GOT3 (cell line): ENCODE data around the gene NPS.

Experiments
- DNase-seq: peaks from one replicate; lab custom pipeline; 2025; ENCODE audit warnings: mixed read lengths; lab: John Stamatoyannopoulos, UW

NPS gene

DNA sequence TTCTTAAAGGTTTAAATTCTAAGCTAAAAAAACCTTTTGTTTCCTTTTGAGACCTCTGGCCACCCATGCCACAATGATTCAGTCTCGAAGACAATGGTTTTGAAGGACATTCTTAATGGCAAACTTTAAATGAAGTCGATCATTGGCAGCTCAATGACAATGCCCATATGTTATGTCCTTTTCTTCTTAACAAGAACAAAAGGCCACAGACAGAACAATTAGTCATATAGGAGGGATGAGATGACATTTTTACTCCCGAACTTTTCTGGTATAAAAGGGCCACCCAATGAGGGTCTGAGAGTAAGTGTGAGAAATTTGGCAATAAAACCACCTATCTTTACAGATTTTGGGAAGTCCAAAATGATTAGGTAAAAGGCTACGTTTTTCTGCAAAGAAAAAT, at the start of gene NPS:
TSS of gene NPS (plus strand) at position 301 of the 400 bp plus-strand sequence. CDS start at position 361, 60 bp downstream.
- DNase-seq, result no peak

DNA sequence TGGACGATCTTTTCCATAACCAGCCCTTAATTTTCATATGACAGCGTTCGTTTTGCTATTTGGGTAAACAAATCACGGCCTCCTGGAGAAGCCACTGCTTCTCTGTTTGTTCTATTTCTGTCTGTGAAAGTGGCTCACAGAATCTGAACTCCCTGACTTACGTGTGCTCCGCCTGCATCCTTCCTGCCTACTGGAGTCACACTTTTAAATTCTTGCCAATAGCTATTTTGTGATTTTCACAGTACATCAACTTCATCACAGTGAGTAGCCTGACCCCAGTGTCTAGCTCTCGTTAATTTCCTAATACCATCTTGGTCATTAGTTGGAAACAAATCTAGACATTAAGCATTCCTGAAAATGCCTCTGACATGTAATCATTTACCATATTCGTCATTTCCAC, 49.0 kb upstream of the NPS start:
- DNase-seq, result no peak

DNA sequence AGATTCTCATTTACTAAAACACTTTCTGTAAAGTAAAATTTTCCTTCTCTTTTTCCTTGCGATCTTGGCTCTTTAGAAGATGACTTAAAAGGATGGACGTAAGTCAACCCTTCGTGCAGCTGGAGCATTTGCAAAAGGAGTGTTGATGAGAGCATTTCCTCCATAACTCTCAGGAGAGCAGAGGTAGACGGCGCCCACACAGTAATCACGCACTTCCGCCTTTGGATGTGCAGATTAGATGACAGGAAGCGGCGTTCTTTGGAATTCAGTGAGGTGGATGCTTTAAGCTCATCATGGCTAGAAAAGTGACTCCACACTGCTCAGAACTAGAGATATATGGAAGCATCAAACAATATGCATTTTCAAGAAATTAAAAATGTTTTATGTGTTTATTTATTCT, 43.0 kb upstream of the NPS start:
- DNase-seq, result no peak

GRCh38 chr10:127522298-127522697, 26.8 kb upstream of the NPS start:
- DNase-seq, result no peak

DNA sequence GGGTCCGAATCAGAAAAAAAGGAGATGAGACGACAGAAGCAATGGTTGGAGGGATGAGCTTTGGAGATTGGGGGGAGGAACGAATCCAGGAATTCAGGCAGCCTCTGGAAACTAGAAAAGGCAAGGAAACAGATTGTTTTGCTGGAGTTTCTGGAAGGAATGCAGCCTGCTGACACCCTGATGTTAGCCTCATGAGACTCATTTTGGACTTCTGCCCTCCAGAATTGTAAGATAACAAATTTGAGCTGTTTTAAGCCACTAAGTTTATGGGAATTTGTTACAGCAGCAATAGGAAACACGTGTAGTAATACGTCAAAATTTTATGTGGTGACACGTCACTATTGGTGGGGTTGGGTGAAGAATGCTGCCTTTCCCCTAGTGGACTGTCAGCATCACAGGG, 25.6 kb upstream of the NPS start:
- DNase-seq, result no peak

DNA sequence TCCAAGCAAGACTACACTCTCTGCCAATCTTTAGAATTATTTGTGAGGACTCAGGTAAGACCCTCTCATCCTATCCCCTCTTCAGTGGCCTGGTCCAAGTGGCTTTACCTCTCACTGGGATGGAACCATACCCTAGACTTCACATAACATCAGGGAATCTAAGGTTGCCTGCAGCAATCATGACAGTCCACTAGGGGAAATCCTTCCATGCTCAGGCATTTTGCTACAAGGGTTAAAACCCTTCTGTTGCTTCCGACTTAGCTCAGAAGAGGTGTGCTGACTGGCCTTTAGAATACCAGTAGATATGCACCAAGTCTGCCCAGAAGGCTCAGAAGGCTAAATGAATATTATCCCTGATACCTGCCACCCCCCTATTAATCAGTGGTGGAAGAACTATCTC, 24.9 kb upstream of the NPS start:
- no peak for DNase-seq

DNA sequence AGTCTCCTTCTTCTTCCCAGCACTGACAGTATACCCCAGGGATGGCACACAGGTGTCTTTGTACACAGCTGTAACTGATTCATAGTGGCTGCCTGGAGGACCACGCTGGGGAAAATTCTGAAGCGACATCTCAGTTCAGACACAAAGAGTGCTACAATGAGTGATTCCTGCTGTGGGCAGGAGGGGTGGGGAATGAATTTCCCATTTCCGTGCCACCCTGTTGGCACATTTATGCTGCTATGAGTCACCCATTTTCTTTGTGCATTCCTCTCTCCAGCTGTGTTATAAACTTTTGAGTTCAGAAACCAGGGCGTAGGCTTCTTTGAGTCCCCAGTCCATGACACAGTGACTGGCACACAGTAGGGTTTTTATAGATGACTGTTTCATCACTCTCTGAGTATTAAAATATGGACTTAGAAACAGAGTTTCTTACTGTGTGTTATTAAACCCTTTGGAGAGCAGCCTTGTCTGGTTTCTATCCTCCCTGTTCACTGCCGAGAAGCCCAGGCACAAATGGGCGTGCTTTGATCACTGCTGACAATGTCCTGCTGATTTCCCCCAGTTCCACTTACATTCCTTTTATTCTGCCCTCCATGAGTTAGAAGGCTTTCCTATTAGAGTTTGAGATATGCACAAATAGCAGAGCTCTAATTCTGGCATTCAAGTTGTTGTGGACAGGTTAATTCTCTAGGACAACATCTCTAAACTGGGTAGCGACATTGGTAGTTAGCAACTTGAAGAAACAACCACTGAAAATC, 24.0 kb upstream of the NPS start:
- no peak for DNase-seq

DNA sequence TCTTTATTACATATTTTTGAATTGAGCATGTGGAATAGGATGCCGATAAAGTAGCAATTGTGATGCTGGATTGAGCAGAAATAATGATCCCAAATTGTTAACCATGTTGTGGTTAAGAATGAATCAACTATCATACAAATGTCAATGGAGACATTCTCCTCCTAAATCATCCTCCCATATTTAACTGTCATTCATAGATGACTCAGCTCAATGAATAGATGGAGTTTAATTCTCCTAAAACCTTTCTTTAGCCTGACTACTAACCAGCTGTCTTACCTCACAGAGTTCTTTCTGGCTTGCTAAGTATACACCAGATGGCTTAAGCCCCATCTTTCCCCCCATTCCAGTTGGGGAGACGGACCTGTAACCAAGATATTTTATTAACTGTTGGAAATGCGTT, 23.4 kb upstream of the NPS start:
- DNase-seq, result no peak

DNA sequence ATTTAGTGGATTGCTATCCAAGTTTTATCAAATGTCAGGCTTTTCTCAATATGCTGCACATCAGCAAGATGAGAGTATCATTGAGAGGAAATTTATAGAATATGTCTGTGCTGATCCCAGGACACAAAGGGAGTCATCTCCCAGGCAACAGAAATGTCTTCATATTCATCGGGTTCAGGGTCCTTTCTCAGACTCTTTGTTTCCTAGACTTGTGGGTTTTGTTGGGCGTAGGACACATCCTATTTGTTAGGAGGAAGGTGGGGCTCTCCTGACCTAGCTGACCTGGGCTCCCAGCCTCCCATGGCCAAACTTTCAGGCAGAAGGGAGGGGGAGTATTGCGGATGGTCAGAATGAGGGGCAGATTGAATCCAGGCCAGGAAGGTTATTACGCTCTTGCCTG, 22.9 kb upstream of the NPS start:
- DNase-seq, result no peak

- DNase-seq, result no peak
Observed at GRCh38 chr10:127527320-127527719, 21.8 kb upstream of the NPS start.

- DNase-seq, result no peak
Observed at GRCh38 chr10:127527891-127528290, 21.2 kb upstream of the NPS start.

DNA sequence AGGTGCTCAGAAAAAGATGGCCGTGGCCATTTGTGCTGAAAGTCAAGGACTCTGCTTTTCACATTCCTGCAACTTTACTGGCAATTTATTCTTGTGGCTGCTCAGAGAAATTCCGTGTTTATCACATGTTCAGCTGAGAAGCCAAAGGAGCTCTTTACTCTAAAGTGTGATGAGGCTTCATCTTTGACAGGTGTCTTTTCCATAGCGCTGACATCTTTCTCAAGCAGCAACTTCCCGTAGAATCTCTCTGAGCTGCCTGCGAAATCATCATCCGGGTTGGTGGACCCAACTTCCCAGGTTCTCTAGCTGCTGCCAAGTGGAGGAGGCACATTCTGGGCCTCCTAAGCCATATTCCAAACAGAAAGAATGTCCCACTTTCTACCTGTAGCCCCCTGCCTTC, 16.9 kb upstream of the NPS start:
- DNase-seq, result no peak

- no peak for DNase-seq
Observed at GRCh38 chr10:127532659-127533058, 16.4 kb upstream of the NPS start.

GRCh38 chr10:127534074-127534473, 15.0 kb upstream of the NPS start:
- no peak for DNase-seq

DNA sequence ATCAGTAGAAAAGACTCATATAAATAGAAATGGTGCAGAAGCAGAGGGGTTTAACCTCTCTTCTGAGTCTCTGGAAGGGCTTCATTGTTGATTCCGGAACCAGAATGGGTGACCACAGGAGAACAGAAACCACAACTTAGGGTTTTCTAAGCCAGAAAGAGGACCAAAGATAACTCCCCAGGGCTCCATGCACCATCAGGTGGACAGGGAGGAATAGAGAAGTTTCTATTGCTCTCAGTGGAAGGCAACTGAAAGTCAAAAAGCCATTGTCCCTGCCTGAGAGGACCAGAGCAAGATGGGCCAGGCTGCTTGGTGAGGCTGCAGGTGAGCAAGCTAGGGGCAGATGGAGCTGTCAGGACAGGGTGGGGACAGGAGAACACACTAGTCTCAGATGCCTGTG, 14.6 kb upstream of the NPS start:
- DNase-seq, result no peak

GRCh38 chr10:127535802-127536515, 13.2 kb upstream of the NPS start:
- DNase-seq, result no peak

GRCh38 chr10:127536972-127537760, 11.9 kb upstream of the NPS start:
- DNase-seq, result no peak

DNA sequence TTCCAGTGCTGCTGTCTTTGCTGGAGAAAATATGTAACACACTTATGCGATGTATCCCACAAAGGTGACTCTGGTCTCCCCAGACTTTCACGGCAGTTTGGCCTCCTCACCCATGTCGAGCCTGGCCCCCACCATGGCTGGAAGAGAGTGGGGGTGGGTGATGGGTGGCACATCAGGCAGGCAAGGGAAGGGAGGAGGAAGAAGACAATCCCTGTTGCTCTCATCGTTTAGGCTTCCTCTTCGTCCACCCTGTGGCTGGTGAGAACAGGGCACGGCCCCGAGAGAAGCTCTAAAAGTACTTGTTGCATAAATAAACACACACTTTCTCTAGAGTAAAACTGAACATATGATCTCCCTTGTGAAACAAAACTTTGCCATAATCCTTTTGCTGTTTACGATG, 11.2 kb upstream of the NPS start:
- no peak for DNase-seq

GRCh38 chr10:127548022-127548421, 1.1 kb upstream of the NPS start:
- no peak for DNase-seq

GRCh38 chr10:127550861-127551260, 1.8 kb downstream of the NPS start:
- no peak for DNase-seq

DNA sequence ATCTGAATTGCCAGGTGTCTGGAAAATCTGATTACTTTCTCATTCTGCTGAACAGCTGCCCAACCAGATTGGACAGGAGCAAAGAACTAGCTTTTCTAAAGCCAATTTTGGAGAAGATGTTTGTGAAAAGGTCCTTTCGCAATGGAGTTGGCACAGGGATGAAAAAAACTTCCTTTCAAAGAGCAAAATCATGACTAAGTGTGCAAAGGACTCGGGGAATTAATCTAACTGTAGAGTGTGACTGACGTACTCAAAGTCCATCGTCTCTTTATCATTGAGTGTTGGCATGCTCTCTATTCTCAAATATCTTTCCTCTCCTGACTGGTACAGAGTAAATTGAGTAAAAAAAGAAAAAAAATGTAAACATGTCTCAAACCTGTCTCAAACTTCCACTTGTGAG, 3.3 kb downstream of the NPS start:
- no peak for DNase-seq

GRCh38 chr10:127553417-127553816, 4.3 kb downstream of the NPS start:
- no peak for DNase-seq

DNA sequence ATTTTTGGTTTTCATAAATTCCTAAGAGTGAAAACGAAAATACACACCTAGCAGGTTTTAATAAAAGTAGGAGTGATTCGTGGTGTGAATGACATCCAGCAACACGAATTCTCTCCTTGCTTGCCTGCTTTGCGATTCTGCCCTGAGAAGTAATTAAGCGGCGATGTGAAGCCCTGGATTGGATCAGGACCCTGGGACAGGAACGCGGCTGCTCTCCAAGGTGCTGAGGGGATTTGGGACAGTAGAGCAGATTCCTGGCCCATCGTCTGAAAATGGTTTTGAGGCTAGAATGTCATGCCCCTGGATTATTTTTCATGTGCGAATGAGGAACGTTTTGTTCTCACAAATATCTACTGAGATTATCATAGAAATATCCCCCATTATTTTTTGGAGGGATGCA, 7.8 kb downstream of the NPS start:
- no peak for DNase-seq
